Measurements from ENCODE around the gene RAP1B. TPM values are rescaled to one million over a fixed set of nuclear protein-coding genes. Genes with fewer than 3 reads are reported as not detected.

RAP1B gene
- total RNA-seq, 1 donor = 256 TPM

- H3K4me3 ChIP-seq (ENCODE audit: low read depth, low read length) = no peak overlapping the region
- no peak for DNase-seq (ENCODE audit: low read depth)
- TF ChIP-seq CTCF (IDR thresholded peaks at IDR 0.05; ENCODE audit: insufficient read depth, low read length) = no peak
Measured at GRCh38 chr12:68587448-68587873, 23.2 kb upstream of the RAP1B start.

DNA sequence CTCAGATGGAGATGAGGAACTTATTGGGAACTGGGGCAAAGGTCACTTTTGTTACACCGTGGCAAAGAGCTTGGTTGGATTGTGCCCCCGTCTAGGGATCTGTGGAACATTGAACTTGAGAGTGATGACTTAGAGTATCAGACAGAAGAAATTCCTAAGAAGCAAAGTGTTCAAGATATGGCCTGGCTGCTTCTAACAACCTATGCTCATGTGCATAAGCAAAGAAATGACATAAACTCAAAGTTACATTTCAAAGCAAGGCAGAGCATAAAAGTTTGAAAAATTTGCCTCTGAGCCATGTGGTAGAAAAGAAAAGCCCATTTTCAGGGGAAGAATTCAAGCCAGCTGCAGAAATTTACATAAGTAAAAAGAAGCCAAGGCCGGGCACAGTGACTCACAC, 21.5 kb upstream of the RAP1B start:
- TF ChIP-seq CTCF (IDR thresholded peaks at IDR 0.05; ENCODE audit: insufficient read depth, low read length) = no peak
- no peak for DNase-seq (ENCODE audit: low read depth)
- no peak overlapping the region for H3K4me3 ChIP-seq (ENCODE audit: low read depth, low read length)

DNA sequence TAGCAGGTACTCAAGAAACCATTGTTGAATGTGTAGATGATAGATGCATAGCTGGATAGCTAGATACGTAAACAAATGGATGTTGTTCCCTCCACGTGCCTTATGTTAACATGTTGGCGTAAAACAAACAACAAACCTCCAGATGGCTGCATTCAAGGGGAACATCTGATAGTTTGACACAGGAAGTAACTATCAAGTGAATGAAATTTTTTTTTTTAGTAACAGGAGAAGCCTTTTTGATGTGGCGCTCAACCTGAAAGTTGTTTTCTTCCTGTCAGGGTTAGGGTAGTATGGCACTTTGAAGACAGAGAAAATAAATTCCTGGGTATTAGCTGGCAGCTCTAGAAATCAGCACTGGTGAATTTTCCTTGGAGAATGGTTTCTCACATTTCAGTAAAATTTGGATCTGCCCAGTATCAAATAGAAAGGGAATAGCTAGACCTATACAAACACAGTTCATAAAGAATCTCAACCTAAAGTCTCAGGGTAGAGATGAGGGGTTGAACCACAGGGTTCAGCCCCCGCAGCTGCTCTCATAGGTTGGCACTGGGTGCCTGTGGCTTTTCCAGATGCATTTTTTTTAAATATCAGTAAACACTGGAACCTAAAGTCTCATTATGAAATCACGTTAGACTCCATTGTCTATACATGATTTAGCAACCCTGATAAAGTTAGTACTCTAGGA, 18.8 kb upstream of the RAP1B start:
- no peak overlapping the region for H3K4me3 ChIP-seq (ENCODE audit: low read depth, low read length)
- TF ChIP-seq CTCF (IDR thresholded peaks at IDR 0.05; ENCODE audit: insufficient read depth, low read length) = no peak
- DNase-seq (ENCODE audit: low read depth) = no peak

DNA sequence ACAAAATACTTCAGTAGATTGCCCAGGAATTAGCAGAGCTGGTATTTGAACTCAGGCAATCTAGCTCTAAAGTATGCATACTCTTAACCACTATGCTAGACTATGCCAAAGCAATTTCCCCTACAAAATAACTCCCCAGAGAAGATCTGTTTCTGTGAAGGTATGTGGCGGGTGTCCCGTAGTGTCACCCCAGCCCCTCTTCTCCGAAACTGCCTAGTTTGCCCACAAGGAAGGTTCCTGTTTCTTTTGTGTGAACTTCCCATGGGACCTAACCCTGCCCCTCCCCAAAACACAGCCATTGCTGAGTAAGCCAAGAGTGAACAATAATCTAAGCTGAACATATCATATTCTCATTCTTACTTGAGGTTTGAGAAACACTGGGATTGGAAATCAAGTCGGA, 15.5 kb upstream of the RAP1B start:
- TF ChIP-seq CTCF (IDR thresholded peaks at IDR 0.05; ENCODE audit: insufficient read depth, low read length) = no peak
- no peak overlapping the region for H3K4me3 ChIP-seq (ENCODE audit: low read depth, low read length)
- no peak for DNase-seq (ENCODE audit: low read depth)

GRCh38 chr12:68601767-68602166, 8.9 kb upstream of the RAP1B start:
- no peak for TF ChIP-seq CTCF (IDR thresholded peaks at IDR 0.05; ENCODE audit: insufficient read depth, low read length)
- no peak for DNase-seq (ENCODE audit: low read depth)
- no peak overlapping the region for H3K4me3 ChIP-seq (ENCODE audit: low read depth, low read length)

- TF ChIP-seq CTCF (IDR thresholded peaks at IDR 0.05; ENCODE audit: insufficient read depth, low read length) = no peak
- H3K4me3 ChIP-seq (ENCODE audit: low read depth, low read length) = no peak overlapping the region
- no peak for DNase-seq (ENCODE audit: low read depth)
Measured at GRCh38 chr12:68602720-68603119, 8.0 kb upstream of the RAP1B start.

DNA sequence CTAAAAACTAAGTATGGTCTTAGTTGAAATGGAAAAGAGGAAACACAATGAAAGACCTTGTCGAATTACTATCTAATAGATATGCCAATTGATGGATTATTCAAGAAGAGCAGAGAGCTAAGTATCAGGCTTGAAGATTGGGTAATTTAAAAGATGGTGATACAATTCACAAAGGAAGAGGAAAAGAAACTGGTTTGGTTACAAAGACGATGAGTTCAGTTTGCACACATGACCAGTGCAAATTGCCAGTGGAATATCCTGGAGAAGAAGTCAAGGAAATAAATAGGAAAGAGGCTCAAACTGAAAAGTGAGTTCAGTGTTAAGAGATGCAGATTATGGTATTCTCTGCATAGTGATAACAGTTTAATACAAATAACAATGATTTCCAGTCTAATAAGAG, 2.5 kb upstream of the RAP1B start:
- no peak for TF ChIP-seq CTCF (IDR thresholded peaks at IDR 0.05; ENCODE audit: insufficient read depth, low read length)
- DNase-seq (ENCODE audit: low read depth) = no peak
- no peak overlapping the region for H3K4me3 ChIP-seq (ENCODE audit: low read depth, low read length)
